HG03442 (cell line): ENCODE results near the gene PRRG2.

Experiments used
- ATAC-seq: cut with Tn5 transposase; IDR thresholded peaks from one replicate; pipeline ENCODE4 v1.9.1; 2021; ENCODE audit warnings: mild to moderate bottlenecking, moderate library complexity; ENCODE audit not compliant: unreplicated experiment

Gene PRRG2

DNA sequence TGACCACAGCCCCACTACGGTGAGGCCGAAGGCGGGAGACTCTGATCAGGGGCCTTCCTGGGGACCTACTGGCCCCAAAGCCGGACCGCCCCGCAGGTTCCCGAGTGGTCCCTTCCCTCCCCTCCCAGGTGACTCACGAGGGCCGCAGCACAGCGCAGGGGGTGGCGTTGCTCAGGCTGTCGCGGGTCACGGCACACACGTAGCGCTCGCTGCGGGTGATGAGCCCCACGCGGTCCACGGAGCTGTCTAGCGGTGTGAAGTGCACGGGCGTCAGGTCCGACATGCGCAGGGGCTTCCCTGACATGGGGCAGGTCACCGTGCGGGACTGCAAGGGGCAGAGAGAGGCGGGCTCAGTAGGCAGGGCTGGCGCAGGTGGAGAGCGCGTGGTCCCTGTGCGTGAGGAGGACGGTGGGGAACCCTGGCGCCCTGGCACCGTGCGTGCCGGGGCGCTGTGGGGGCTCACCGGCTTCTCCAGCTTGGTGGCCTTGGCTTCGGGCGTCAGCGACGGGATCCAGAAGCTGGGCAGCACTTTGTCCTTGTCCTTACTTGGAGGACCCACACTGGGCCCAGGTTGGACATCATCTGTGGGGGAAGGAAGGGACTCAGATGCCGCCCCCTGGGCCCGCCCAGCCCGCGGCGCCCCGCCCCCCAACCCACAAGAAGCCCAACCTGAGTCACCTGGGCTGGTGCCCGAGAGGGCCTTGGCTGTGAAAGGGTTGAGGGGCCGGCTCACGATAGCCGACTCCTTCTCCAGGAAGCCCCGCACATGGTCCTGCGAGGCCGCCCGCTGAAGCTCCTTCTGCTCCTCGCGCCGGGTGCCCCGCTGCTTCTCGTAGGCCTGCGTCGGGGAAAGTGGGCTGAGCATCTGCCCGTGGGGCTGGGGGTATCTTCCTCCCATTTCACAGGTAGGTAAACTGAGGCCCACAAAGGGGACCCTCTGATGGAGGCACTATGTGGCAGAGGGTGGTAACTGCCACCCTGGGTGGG is 24.4 kb upstream of the PRRG2 start:
- no peak for ATAC-seq

DNA sequence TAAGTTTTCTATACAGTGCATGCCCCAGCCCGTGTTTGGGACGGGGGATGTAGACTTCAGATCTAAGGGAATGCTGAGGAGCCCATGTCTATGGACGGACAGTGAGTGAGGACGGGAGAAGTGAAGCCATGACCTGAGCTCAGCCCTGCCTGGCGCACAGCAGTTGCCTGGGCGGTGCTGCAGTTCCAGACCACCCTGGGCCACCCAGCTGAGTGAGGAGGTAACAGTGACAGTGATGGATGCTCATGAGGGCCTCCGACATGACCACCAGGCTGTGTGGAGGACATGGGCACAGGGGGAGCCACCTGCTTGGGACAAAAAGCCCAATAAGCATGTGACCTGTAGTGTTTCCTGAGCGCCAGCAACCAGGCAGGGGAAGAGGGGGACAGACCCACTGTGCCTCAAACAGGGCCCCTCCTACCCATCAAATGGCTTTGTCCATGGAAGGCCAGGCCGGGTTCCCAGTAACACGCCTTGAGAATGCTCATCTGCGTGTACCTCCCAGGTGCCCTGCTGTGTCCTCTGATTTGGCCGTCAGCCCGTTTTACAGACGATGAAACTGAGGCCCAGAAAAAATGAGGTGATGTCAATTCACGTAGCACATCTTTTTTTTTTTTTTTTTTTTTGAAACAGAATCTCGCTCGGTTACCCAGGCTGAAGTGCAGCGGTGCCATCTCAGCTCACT is 23.3 kb upstream of the PRRG2 start:
- ATAC-seq: no peak

DNA sequence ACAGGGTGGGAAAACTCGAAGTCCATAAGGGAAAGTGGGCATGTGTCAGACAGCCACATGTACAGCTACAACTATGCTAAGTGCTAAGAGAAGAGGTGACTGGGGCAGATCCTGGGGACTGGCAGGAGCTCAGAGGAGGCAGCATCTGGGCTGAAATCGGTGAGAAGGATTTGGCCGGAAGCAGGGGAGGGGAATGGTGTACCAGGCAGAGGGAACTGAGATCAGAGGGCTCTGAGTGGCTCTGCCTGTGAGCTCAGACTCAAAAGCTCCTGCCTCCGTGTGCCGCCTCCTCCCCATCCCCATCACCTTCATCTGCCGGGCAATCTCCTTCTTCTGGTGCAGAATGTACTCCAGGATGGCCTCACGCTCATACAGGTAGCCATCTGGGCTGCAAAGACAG is 22.5 kb upstream of the PRRG2 start:
- ATAC-seq: no peak

DNA sequence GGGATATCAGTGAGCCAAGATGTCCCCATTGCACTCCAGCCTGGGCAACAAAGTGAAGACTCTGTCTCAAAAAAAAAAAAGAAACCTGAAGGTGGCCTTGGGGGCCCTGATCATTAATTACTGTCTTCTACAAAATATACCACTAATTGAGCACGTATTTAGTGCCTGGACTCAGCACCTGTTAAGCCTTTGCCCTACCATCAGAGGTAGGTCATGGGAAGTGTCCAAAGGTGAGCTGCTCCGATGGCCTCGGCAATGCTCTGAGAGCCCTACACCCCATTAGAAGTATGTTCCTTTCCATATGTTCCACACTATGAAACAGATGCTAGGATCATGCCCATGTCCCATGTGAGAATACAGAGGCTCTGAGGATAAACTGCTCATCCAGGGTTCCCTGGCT is 21.7 kb upstream of the PRRG2 start:
- no peak for ATAC-seq

DNA sequence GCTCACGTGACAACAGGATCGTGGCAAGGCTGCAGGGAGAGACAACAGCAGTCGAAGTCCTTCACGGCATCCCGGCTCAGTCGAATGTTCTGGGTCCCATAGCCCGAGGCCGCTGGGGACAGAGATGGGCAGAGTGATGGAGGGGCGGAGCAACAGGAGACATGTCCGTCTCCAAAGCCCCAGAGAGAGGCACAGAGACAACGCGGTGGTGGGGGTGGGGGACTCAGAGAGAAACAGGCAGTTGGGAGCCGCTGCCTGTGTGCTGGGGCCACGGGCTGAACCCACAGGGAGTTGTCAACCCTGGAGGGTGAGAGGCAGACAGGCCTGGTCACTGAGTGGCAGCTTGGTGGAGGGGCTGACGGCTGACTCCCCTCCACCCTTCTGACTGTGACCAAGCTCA is 21.2 kb upstream of the PRRG2 start:
- ATAC-seq: no peak

DNA sequence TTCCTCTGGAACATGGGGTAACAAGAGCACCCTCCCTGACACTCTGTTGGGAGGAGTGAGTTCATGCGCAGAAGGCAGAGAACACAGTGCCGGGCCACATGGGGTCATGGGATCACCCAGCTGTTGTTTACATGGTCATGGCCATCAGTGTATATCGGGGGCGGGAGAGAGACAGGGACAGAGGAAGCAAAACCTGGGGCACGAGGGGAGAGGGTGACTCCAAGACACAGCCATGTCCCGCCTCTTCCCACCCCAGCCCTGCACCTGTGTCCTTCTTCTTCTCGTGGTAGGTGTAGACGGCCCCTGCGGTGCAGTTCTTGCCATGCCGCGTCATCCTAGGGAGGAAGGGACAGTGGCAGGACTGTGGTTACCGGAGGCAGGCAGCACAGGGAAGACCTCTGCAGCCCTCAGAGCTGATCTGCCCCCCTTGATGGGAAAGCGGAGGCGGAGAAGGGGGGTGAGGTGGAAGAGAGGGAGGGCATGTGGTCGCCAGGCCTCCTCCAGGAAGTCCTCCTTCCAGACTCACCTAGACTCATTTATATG is 20.7 kb upstream of the PRRG2 start:
- no peak for ATAC-seq

DNA sequence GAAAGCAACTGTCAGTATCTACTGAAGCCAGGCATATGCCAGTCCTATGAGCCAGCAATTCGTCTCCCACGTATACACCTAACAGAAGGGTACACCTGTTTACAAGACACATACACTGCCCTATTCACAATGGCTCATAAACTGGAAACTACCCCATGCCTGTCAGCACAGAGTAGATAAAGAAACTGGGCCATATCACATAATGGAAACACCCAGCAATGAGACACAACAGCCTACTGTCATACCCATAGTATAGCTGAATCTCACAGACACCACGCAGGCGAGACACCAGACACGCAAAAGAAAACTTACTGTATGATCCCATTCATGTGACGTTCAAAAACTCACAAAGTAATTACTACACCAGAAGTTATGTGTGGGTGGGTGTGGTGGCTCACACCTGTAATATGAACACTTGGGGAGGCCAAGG is 16.5 kb upstream of the PRRG2 start:
- ATAC-seq: no peak

DNA sequence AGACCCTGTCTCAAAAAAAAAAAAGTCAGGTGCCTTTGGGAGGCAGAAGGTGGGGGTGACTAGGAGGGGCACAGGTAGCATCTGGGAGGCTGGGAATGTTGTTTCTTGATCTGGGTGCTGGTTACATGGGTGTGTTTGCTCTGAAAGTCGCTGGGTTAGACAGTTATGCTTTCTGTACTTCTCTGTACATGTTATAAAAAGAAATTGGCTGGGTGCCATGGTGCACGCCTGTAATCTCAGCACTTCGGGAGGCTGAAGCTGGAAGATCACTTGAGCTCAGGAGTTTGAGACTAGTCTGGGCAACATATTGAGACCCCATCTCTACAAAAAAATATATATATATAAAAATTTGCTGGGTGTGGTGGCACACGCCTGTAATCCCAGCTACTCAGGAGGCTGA is 15.9 kb upstream of the PRRG2 start:
- no peak for ATAC-seq

DNA sequence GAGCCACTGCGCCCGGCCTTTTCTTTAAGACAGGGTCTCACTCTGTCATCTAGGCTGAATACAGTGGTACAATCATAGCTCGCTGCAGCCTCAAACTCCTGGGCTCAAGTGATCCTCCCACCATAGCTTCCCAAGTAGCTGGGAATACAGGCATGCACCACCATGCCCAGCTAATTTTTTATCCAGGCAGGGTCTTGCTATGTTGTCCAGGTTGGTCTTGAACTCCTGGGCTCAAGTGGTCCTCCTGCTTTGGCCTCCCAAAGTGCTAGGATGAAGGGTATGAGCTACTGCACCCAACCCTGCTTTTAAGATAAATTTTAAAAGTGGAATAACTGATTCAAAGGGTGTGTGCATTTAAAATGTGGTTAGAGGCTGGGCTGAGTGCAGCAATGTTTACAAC is 14.8 kb upstream of the PRRG2 start:
- ATAC-seq: no peak

DNA sequence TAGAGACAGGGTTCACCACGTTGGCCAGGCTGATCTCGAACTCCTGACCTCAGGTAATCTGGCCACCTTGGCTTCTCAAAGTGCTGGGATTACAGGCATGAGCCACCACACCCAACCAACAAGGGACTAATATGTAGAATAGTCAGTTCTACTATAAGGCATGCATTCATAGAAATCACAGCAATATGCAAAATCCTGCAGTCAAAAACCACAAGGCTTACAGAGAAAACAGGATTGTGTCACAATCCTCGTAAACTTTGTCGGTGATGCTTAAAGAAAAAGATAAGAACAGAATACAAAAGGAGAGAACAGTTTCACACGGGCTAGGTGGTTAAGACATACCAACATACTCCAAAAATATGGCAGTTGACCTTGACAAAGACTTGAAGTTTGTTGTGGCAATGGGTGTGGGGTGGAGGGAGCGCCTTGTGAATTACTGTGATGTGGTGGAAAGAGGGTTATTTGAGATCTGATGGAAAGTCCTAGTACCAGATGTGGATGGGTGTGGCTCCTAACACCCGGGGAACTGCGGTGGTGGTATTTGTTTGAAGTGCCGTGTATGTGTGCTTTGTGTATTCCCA is 13.2 kb upstream of the PRRG2 start:
- ATAC-seq: no peak

DNA sequence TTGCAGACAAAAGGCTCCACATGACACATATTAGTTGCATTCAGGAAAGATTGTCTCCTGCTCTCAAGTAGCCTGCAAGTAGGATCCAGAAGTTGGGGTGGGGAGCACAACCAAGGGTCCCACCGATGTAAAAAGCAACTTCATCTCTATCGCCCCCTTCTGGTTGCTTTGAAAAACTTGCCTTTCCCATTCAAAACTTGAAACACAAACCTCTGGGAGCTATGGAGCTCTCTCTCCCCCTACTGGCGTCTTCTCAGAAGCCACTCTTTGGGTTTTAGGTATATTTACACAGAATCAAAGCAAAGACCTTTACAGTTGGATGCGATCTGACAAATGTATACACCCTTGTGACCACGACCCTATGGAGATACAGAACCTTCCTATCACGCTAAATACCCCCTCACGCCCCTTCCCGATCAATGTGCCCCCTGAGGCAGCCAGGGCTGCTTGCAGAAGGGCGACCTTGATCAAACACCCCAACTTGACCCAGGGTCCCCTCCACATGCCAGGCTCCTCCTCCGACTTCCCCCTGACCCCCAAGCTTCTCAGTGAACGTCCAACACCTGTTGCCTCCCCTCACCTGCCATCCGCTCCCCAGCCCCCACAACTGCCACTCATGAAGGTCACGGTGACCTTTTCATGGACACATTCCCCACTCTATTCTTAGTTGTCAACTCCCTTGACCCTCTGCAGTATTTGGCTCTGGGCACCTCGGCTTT is 10.8 kb upstream of the PRRG2 start:
- ATAC-seq: no peak

DNA sequence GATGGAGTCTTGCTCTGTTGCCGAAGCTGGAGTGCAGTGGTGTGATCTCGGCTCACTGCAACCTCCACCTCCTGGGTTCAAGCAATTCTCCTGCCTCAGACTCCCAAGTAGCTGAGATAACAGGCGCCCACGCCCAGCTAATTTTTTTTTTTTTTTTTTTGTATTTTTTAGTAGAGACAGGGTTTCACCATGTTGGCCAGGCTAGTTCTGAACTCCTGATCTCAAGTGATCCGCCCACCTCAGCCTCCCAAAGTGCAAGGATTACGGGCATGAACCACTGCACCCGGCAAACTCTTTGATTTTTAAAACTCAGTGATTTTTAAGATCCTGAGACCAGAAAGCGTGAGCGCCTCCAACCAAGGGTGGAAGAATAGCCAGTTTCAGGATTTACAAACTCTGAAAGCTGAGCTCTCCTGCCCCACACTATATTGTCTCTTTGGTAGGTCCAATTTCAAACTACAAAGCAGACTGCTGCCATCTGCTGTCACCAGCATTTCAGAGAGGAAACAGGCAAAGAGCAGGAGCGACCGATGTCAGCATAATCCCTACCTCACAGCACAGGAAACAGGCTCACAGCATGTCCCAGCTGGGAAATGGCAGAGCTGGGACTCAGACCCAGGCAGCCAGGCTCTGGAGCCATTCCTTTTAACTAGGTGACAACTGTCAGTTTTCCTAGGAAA is 10.0 kb upstream of the PRRG2 start:
- ATAC-seq: no peak

DNA sequence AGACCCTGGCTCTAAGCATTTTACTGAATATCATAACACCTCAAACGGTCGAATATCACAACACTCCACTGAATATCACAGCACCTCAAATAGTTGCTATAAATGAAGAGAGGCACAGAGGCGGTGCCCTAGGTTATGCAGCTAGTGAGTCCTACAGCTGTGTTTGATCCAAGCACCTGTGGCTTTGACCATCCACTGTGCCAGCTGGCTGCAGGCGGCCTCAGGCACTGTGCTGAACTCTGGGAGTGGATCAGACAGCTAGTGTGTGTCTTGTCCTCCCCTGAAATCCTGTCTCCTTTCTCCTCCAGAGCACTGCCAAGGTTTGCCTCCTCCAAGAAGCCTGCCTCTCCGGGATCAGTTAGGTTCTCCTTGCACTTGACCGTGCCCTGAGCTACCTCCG is 8.1 kb upstream of the PRRG2 start:
- ATAC-seq: no peak

DNA sequence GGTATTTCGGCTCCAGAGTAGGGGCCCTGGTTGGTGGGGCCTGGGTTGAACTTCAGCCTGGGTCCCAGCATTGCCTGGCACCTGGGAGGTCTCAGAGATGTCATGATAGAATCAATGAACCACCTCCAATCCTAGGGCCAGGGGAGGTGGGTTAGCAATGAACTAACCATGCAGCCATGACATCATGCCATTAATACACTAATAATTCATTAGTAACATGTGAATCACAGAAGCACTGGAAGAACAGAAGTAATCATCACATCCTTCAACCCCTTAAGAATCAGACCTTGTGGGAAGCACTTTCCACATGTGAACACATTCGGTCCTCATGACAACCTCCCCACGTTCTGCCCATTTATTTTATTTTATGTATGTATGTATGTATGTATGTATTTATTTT is 7.7 kb upstream of the PRRG2 start:
- ATAC-seq: no peak

DNA sequence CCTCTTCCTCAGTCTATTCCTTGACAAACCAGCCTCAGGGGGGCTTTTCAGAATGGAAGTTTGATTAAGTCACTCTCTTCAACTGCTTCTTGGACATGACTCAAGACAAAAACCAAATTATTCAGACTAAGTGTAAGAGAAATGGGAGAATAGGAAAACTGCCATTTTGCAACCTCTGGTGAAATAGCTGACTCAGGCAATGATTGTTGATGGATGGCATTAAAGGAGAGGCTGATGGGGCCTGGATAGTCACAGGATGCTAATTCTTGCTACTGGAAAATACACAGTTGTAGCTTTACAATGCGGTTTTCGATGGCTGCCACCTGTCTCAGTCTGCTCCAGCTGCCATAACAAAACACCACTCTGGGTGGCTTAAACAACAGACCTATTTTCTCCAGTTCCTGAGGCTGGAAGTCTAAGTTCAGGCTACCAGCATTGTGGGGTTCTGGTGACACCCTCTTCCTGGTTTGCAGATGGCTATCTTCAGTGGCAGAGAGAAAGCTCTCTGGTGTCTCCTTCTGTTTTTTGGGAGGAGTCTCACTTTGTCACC is 6.8 kb upstream of the PRRG2 start:
- ATAC-seq: no peak

DNA sequence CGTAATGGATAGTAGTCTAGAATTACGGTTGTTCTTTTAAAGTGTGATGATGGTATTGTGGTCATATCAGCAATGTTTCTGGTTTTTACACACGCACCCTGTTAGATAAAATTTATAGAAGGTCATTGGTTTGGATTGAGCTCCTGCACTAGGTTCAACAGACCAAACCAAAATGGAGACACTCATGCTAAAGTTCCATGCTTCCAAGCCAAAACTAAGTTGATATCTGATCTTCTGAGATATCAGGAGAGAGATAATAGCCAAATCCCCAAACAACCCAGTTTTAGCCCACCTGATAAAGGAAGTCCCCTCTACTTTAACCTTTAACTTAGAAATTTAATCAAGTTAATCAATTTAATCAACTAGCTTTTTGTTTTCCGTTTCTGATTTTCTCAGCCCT is 1.9 kb upstream of the PRRG2 start:
- no peak for ATAC-seq

DNA sequence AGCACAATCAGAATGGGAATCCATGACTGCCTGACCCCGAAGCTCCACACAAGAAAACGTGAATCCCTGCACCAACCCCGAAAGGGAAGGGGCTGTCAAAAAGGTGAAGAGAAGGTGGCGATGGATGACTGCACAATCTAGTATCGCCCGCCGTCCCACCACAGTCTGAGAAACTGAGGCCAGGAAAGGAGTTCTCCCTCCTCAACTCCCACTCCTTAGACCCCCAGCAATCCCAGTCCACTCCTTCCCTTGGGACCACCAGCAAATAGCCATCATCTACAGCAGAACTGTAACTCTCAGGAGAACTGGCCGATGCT is 1.2 kb upstream of the PRRG2 start:
- no peak for ATAC-seq

DNA sequence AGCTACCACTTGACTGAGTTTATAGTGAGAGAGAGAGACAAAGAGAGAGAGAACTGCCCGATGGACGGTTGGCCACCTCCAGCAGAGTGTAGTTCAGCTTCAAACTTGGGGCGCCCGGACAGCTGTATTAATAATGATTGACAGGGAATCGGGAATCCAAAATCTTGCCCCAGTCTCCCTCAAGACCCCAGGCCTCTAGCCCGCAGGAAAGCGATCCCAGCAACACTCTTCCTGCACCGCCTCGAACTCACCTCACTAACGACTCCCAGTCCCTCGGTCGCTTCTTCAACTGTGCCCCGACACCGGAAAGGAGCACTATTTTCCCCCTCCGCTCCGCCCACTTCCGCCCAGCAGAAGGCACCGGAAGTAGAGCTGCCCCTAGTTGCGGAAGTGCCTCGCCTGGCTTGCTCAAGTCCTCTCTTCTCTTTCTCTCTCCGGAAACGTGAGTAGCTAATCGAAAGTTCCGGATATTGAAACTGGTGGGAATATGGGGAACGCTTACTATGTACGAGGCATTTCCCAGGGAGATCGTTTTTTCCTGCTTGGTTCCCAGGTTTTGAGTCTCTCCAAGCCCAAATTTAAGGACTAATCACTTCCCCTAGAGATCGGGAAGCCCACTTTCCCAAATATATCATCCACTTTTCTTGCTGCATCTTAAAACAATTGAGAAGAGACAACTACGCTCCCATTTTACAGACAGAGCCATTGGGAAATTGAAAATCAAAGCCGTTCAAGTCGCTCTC is 681 bp upstream of the PRRG2 start, which contains the start of gene NOSIP:
Gene NOSIP, minus strand, starts transcription at position 293 of the 743 bp plus-strand sequence. CDS start 19,865 bp downstream, outside the sequence.
- ATAC-seq: peak; percentile 81

DNA sequence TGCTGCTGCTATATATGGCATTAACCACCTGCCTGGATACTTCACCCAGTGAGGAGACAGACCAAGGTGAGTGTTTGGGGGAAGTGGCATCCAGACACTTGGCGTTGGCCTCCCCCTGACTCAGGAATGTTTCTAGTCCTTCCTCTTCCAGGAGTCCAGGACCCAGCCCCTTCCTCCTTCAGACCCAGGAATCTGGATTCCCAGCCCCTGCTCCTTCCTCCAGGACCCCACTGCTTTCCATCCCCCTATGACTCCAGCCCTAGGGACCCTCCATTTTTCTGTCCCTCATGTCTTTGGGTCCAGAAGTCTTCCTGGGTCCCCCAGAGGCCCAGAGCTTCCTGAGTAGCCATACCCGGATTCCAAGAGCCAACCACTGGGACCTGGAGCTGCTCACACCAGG is 2.1 kb downstream of the PRRG2 start:
- ATAC-seq: no peak
